Endothelial cell of umbilical vein (primary cell): ENCODE data around the gene SIRT3.

Source experiments
- CTCF ChIP-seq, 2 donors: IDR thresholded peaks; 1 replicate in 1 of 2; 2 replicates in 1 of 2; pipeline ENCODE4 v1.5.1; 2011; ENCODE audit warnings: low read length in 2 of 2, mild to moderate bottlenecking in 2 of 2, moderate library complexity in 2 of 2, control low read depth in 1 of 2, inconsistent platforms in 1 of 2, low read depth in 1 of 2; ENCODE audit not compliant: insufficient read depth in 1 of 2; ENCODE audit errors: extremely low read depth in 1 of 2
- EZH2 ChIP-seq: IDR thresholded peaks from 2 replicates; pipeline ENCODE4 v1.6.1; 2012; ENCODE audit warnings: borderline replicate concordance, low read depth, mild to moderate bottlenecking, moderate library complexity, low read length, inconsistent platforms; ENCODE audit not compliant: severe bottlenecking
- GATA2 ChIP-seq: IDR thresholded peaks from 2 replicates; pipeline ENCODE4 v1.7.0; 2011; ENCODE audit warnings: low read depth, mild to moderate bottlenecking, moderate library complexity, mixed read lengths, low read length; ENCODE audit not compliant: insufficient read length, insufficient read depth
- MAX ChIP-seq: IDR thresholded peaks from 2 replicates; pipeline ENCODE4 v1.6.1; 2011; ENCODE audit not compliant: insufficient read depth, insufficient read length
- MYC ChIP-seq: IDR thresholded peaks from one replicate; pipeline ENCODE4 v1.6.1; 2011; ENCODE audit warnings: mild to moderate bottlenecking, low read depth, low read length
- POLR2A ChIP-seq: IDR thresholded peaks from 2 replicates; pipeline ENCODE4 v1.6.1; 2012; ENCODE audit warnings: low read depth, mild to moderate bottlenecking, control low read depth, low read length
- POLR2AphosphoS5 ChIP-seq: IDR thresholded peaks from 2 replicates; pipeline ENCODE4 v1.6.1; 2012; ENCODE audit warnings: low read depth, mild to moderate bottlenecking, control low read depth, low read length, moderate library complexity; ENCODE audit not compliant: insufficient read depth

GRCh38 chr11:271319-271715, 35.2 kb upstream of the SIRT3 start:
- TF ChIP-seq POLR2A = no peak
- no peak for TF ChIP-seq EZH2
- TF ChIP-seq GATA2 = no peak
- TF ChIP-seq MYC = no peak
- no peak for TF ChIP-seq MAX
- TF ChIP-seq CTCF (IDR thresholded peaks at IDR 0.05; ENCODE audit: extremely low read depth in 1 of 2, insufficient read depth in 1 of 2, low read depth in 1 of 2, low read length in 2 of 2) = no peak
- no peak for TF ChIP-seq POLR2AphosphoS5
